ENCODE data around the gene SDCBP2. TPM values are rescaled to one million over a fixed set of nuclear protein-coding genes. Genes with fewer than 3 reads are reported as not detected.

Gene SDCBP2
- total and polyA plus RNA-seq, 2 of the 13 experiments (the other 11 are each of a cell fraction or from before 2014, with no cell fraction given): 1.2 to 2.4 TPM

DNA sequence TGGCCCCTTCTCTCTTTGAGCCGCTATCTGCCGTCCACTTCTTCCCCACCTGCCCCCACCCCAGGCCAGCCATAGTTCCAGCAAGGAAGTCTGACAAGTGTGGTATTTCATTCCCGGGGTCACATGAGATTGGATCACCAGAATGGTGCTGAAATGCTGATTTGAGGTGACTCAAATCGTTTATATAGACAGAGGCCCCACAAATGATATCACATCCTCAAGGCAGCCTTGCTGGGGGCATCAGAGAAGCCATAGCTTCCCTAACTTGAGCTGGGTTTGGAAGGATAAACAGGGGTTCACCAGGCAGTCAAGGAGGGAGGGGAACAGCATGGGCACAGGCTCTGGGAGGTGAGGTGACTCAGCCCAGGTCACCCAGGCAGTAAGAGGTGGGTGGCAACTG lies 9.9 kb downstream of the SDCBP2 start:
- in situ Hi-C loops (cut with HindIII; ENCODE audit: extremely low pct_ligation_motif_present, low pct_unique_long_range_greater_than_20kb) (no loop called here), intact Hi-C loops (cut with micrococcal nuclease; ENCODE audit: unreplicated experiment) (no loop called here)
- Histone ChIP-seq H3K27me3 (ENCODE audit: control insufficient read depth in 1 of 2, insufficient read depth in 2 of 2, low read length in 2 of 2) (no peaks in the 10 kb centered on the region; a peak in 1 of 5 replicates), H3K9me3 (ENCODE audit: low read length) (no peaks in the 10 kb centered on the region), H3K27ac (ENCODE audit: extremely low read length, insufficient read depth, low read length) (no peak overlapping the region), H4K20me1 (ENCODE audit: insufficient read depth, low read length) (no peaks in the 10 kb centered on the region), H3K4me2 (ENCODE audit: low read depth, low read length) (no peak overlapping the region), H3K79me2 (ENCODE audit: insufficient read depth, low read length) (no peaks in the 10 kb centered on the region), H3K4me1 (ENCODE audit: insufficient read depth, low read length) (peaks cover 31% of the 10 kb centered on the region), H3K4me3 (replicated peaks in 1 of 3; ENCODE audit: insufficient read depth in 1 of 3, low read depth in 2 of 3, low read length in 3 of 3) (no peak overlapping the region), H3K9ac (ENCODE audit: insufficient read depth, low read depth, low read length) (no peak overlapping the region), H2AFZ (ENCODE audit: low read length) (no peak overlapping the region), H3K36me3 (replicated peaks in 1 of 2; ENCODE audit: control insufficient read depth in 1 of 2, insufficient read depth in 2 of 2, low read length in 2 of 2) (no peaks in the 10 kb centered on the region)
- ChIA-PET CTCF (ENCODE audit: low intra/inter-chr PET ratio, low total read pairs) (no interaction called here), POLR2A (no interaction called here)
- ATAC-seq (no peak), DNase-seq (ENCODE audit: low spot score) (no peak), FAIRE-seq (no peak)
- BruUV-seq (replicated peaks): no TSS peak
- TF ChIP-seq ZEB1 (IDR thresholded peaks at IDR 0.05; ENCODE audit: insufficient replicate concordance, low read depth): no peak
- TF ChIP-seq ZNF282 (IDR thresholded peaks at IDR 0.05; ENCODE audit: partially characterized antibody): no peak
- no peak for TF ChIP-seq TOE1 (CRISPR knock-in tag; IDR thresholded peaks at IDR 0.05)
- TF ChIP-seq ZNF790 (CRISPR knock-in tag; IDR thresholded peaks at IDR 0.05; ENCODE audit: borderline replicate concordance): no peak
- TF ChIP-seq ZNF556 (CRISPR knock-in tag; IDR thresholded peaks at IDR 0.05; ENCODE audit: borderline replicate concordance): no peak
- TF ChIP-seq KLF9 (CRISPR knock-in tag; IDR thresholded peaks at IDR 0.05; ENCODE audit: low read depth): no peak
- no peak for TF ChIP-seq ZNF383 (CRISPR knock-in tag; IDR thresholded peaks at IDR 0.05; ENCODE audit: borderline replicate concordance)
- TF ChIP-seq, protein P1, sequence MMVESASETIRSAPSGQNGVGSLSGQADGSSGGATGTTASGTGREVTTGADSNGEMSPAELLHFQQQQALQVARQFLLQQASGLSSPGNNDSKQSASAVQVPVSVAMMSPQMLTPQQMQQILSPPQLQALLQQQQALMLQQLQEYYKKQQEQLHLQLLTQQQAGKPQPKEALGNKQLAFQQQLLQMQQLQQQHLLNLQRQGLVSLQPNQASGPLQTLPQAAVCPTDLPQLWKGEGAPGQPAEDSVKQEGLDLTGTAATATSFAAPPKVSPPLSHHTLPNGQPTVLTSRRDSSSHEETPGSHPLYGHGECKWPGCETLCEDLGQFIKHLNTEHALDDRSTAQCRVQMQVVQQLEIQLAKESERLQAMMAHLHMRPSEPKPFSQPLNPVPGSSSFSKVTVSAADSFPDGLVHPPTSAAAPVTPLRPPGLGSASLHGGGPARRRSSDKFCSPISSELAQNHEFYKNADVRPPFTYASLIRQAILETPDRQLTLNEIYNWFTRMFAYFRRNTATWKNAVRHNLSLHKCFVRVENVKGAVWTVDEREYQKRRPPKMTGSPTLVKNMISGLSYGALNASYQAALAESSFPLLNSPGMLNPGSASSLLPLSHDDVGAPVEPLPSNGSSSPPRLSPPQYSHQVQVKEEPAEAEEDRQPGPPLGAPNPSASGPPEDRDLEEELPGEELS (CRISPR knock-in tag; IDR thresholded peaks at IDR 0.05): no peak
- TF ChIP-seq, protein P2, sequence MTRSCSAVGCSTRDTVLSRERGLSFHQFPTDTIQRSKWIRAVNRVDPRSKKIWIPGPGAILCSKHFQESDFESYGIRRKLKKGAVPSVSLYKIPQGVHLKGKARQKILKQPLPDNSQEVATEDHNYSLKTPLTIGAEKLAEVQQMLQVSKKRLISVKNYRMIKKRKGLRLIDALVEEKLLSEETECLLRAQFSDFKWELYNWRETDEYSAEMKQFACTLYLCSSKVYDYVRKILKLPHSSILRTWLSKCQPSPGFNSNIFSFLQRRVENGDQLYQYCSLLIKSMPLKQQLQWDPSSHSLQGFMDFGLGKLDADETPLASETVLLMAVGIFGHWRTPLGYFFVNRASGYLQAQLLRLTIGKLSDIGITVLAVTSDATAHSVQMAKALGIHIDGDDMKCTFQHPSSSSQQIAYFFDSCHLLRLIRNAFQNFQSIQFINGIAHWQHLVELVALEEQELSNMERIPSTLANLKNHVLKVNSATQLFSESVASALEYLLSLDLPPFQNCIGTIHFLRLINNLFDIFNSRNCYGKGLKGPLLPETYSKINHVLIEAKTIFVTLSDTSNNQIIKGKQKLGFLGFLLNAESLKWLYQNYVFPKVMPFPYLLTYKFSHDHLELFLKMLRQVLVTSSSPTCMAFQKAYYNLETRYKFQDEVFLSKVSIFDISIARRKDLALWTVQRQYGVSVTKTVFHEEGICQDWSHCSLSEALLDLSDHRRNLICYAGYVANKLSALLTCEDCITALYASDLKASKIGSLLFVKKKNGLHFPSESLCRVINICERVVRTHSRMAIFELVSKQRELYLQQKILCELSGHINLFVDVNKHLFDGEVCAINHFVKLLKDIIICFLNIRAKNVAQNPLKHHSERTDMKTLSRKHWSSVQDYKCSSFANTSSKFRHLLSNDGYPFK (CRISPR knock-in tag; IDR thresholded peaks at IDR 0.05; ENCODE audit: borderline replicate concordance): no peak
- no peak for TF ChIP-seq ZNF337 (CRISPR knock-in tag; IDR thresholded peaks at IDR 0.05; ENCODE audit: borderline replicate concordance, low read depth)
- TF ChIP-seq, protein P3, sequence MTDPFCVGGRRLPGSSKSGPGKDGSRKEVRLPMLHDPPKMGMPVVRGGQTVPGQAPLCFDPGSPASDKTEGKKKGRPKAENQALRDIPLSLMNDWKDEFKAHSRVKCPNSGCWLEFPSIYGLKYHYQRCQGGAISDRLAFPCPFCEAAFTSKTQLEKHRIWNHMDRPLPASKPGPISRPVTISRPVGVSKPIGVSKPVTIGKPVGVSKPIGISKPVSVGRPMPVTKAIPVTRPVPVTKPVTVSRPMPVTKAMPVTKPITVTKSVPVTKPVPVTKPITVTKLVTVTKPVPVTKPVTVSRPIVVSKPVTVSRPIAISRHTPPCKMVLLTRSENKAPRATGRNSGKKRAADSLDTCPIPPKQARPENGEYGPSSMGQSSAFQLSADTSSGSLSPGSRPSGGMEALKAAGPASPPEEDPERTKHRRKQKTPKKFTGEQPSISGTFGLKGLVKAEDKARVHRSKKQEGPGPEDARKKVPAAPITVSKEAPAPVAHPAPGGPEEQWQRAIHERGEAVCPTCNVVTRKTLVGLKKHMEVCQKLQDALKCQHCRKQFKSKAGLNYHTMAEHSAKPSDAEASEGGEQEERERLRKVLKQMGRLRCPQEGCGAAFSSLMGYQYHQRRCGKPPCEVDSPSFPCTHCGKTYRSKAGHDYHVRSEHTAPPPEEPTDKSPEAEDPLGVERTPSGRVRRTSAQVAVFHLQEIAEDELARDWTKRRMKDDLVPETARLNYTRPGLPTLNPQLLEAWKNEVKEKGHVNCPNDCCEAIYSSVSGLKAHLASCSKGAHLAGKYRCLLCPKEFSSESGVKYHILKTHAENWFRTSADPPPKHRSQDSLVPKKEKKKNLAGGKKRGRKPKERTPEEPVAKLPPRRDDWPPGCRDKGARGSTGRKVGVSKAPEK (CRISPR knock-in tag; IDR thresholded peaks at IDR 0.05; ENCODE audit: borderline replicate concordance): no peak
- no peak for TF ChIP-seq ZNF788 (CRISPR knock-in tag; IDR thresholded peaks at IDR 0.05; ENCODE audit: borderline replicate concordance)
- TF ChIP-seq SYNCRIP (IDR thresholded peaks at IDR 0.05; ENCODE audit: insufficient read depth, low read depth, low read length): no peak
- TF ChIP-seq, protein P4, sequence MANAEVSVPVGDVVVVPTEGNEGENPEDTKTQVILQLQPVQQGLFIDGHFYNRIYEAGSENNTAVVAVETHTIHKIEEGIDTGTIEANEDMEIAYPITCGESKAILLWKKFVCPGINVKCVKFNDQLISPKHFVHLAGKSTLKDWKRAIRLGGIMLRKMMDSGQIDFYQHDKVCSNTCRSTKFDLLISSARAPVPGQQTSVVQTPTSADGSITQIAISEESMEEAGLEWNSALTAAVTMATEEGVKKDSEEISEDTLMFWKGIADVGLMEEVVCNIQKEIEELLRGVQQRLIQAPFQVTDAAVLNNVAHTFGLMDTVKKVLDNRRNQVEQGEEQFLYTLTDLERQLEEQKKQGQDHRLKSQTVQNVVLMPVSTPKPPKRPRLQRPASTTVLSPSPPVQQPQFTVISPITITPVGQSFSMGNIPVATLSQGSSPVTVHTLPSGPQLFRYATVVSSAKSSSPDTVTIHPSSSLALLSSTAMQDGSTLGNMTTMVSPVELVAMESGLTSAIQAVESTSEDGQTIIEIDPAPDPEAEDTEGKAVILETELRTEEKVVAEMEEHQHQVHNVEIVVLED (CRISPR knock-in tag; IDR thresholded peaks at IDR 0.05; ENCODE audit: borderline replicate concordance): no peak
- WGBS (ENCODE audit: low lambda C conversion rate): 57% methylated on average over 4 of the region's 4 CpGs
